PC-3 (cell line): ENCODE measurements around the gene KIAA1217.

Experiments used
- CTCF ChIP-seq: fragments of 300-600 bp; sonication (generic); conservative IDR thresholded peaks from 2 replicates; pipeline ENCODE4 v1.5.1; 2017; ENCODE audit warnings: antibody characterized with exemption, low read depth, mild to moderate bottlenecking, low read length
- EZH2 ChIP-seq: fragments of 300-600 bp; sonication (generic); IDR thresholded peaks from one replicate; pipeline ENCODE4 v1.6.1; 2017; ENCODE audit warnings: antibody characterized with exemption, mild to moderate bottlenecking, low read length; ENCODE audit not compliant: unreplicated experiment
- EZH2phosphoT487 ChIP-seq: fragments of 300-600 bp; sonication (generic); IDR thresholded peaks from 2 replicates; pipeline ENCODE4 v1.6.1; 2018; ENCODE audit warnings: mild to moderate bottlenecking, antibody characterized with exemption, low read length, borderline replicate concordance

- TF ChIP-seq CTCF, result no peak
- TF ChIP-seq EZH2, result no peak
- TF ChIP-seq EZH2phosphoT487, result no peak
These were observed 174.2 kb downstream of the KIAA1217 start for GRCh38 chr10:24382979-24383663.
